Peyer's patch (tissue), 4 donors: Measurements from ENCODE around the gene ZBTB42. TPM values are rescaled to one million over a fixed set of nuclear protein-coding genes. Genes with fewer than 3 reads are reported as not detected.

Experiments used
- DNase-seq, 3 donors: peaks; one replicate each; pipeline ENCODE4 v3.0.0-alpha.2; 2017 to 2019
- H3K27ac ChIP-seq, 4 donors: fragments of 200-600 bp; sonication (generic); one replicate each; pipeline ENCODE4 v1.5.1; 2016 to 2019
- H3K27me3 ChIP-seq, 2 donors: fragments of 200-600 bp; sonication (generic); one replicate each; pipeline ENCODE4 v1.5.1; 2019
- H3K36me3 ChIP-seq, 3 donors: fragments of 200-600 bp; sonication (generic); one replicate each; pipeline ENCODE4 v1.5.1; 2016 to 2019
- H3K4me1 ChIP-seq, 4 donors: fragments of 200-600 bp; sonication (generic); one replicate each; pipeline ENCODE4 v1.5.1; 2016 to 2019
- H3K4me3 ChIP-seq, 4 donors: fragments of 200-600 bp; sonication (generic); 1 replicate in 3 of 4; 2 replicates in 1 of 4; pipeline ENCODE4 v1.5.1; 2016 to 2019; ENCODE audit warnings: mild to moderate bottlenecking in 1 of 4
- H3K9me3 ChIP-seq, 4 donors: fragments of 200-600 bp; sonication (generic); one replicate each; pipeline ENCODE4 v1.5.1; 2016 to 2019; ENCODE audit warnings: mild to moderate bottlenecking in 1 of 4
- CTCF ChIP-seq, 6 experiments: fragments of 450-650 bp in 4 of 6; fragments of 200-600 bp in 2 of 6; sonication (generic) in 1 of 6; IDR thresholded peaks; one replicate each; pipeline ENCODE4 v1.5.1; 2017 to 2019; ENCODE audit warnings: antibody characterized with exemption in 6 of 6, mild to moderate bottlenecking in 3 of 6, moderate library complexity in 1 of 6
- POLR2A ChIP-seq, 2 donors: fragments of 450-650 bp; IDR thresholded peaks; one replicate each; pipeline ENCODE4 v1.5.1; 2017; ENCODE audit warnings: antibody characterized with exemption in 2 of 2, mild to moderate bottlenecking in 2 of 2, moderate library complexity in 2 of 2
- total RNA-seq, 4 donors: library from RNA; depleted of rRNA; stranded (reverse); fragments of >200 nt; gene quantifications; one replicate each; pipeline ENCODE4 v1.1.0, GENCODE V29; 2016

ZBTB42 gene
- total RNA-seq, 4 donors from 2014 or later, result 2.5 to 14.7 (median 10.9) TPM

GRCh38 chr14:104766863-104767633 lies 33.9 kb upstream of the ZBTB42 start:
- no peaks in the 10 kb centered on the region for H3K9me3 ChIP-seq
- H3K27ac ChIP-seq, result no peak overlapping the region
- no peak for TF ChIP-seq CTCF (IDR thresholded peaks at IDR 0.05)
- no peak for TF ChIP-seq POLR2A (IDR thresholded peaks at IDR 0.05)
- peaks cover 0 to 10% (median 2%) of the 10 kb centered on the region in 4 donors for H3K4me1 ChIP-seq
- no peak overlapping the region for H3K4me3 ChIP-seq
- H3K36me3 ChIP-seq, result peaks cover 0 to 22% (median 0%) of the 10 kb centered on the region in 3 donors
- no peak for DNase-seq
- H3K27me3 ChIP-seq, result no peaks in the 10 kb centered on the region

DNA sequence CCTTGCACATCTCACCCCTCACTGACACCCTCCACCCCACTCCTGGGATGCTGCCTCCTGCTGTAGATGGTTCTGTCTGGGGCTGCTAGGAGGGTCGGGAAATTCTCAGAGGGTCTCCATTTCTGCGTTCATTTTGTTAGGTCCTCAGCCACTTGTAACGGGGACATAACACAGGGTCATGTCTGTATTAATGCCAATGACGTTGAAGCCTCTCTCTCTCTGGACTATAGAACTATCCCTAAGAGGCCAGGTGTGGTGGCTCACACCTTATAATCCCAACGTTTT lies 33.3 kb upstream of the ZBTB42 start:
- no peak overlapping the region for H3K4me3 ChIP-seq
- H3K27me3 ChIP-seq, result no peaks in the 10 kb centered on the region
- TF ChIP-seq POLR2A (IDR thresholded peaks at IDR 0.05) (no peak), CTCF (IDR thresholded peaks at IDR 0.05) (no peak)
- H3K27ac ChIP-seq, result no peak overlapping the region
- no peaks in the 10 kb centered on the region for H3K9me3 ChIP-seq
- peaks cover 0 to 10% (median 2%) of the 10 kb centered on the region in 4 donors for H3K4me1 ChIP-seq
- DNase-seq, result no peak
- peaks cover 0 to 26% (median 0%) of the 10 kb centered on the region in 3 donors for H3K36me3 ChIP-seq

DNA sequence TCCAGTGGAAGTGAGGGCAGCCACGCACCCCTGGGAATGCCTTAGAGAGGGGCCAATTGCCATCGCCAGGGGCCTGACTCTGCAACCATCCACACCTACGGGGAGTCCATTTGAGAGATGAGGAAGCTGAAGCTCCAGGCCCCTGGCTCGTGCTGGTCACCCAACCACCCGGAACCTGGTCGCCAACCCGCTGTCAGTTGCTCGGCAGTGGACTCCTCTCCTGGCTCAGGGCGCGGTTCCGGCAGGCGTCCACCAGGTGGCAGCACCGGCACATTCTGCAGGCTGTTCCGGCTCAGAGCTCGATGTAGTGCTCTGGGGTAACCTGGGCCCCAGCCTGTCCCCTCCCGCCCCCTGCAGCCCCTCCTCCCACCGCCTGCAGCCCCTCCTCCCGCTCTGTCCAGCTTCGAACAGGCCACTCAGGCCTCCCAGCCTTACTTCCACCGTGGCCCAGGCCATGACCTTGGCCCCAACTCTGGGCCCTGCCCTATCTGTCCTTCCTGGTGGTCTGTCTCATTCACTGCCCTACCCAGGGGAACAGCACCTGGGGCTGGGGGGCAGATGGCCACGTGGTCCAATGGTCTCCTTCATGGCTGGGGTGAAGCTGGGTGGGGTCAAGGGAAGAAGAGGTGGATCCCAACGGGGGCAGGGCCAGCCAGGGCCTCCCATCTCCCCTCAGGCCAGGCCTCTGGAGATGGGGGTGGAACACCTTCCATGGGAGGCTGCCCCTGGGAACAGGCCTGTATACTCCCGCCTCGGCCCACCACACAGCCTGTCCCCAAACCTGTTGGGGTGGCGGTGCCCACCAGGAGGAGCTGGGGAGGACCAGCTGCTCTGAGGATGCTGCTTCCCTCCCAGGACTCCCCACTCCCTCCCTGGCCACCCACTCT lies 32.2 kb upstream of the ZBTB42 start:
- peaks cover 0 to 37% (median 0%) of the 10 kb centered on the region in 3 donors for H3K36me3 ChIP-seq
- H3K4me1 ChIP-seq, result peaks cover 0 to 10% (median 2%) of the 10 kb centered on the region in 4 donors
- H3K27ac ChIP-seq, result peak overlapping the region in 2 of 4 donors; percentile 12 to 31
- DNase-seq, result peak; percentile 89 to 96 (median 94)
- no peaks in the 10 kb centered on the region for H3K9me3 ChIP-seq
- TF ChIP-seq CTCF (IDR thresholded peaks at IDR 0.05), result peak; percentile 88 to 98 (median 91)
- no peak for TF ChIP-seq POLR2A (IDR thresholded peaks at IDR 0.05)
- H3K4me3 ChIP-seq, result no peak overlapping the region
- no peaks in the 10 kb centered on the region for H3K27me3 ChIP-seq

DNA sequence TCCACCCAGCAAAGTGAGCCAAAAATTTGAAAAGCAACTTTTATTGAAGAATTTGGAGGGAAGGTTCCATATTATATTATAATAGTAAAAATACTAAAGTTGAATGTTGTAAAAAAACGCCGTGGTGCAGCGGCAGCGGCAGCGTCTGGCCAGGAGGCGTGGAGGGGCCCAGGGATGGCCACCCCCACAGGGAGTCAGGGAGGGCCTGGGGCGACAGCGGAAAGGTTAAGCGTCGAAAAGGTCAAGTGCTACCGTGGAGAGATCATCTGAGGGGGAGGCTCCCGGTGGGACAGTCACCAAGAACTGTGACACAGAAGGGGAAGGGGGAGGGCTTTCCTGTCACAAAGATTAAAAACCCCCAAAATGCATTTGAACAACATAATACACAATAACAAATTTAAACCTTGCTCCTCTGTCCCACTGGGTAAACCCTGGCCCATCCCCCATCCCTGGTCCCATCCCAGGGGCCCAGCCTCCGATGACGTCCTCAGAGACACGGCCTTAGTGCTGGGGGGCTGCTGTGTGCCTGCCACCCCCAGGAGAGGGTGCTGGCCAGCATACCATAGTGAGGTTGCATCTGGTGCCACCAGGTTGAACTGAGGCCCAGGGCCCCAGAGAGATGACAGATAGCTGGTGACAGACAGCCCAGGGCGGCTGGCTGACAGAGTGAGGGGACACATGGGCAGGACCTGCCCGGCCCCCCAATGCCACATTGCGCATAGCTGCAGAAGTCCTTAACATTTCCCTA lies 31.4 kb upstream of the ZBTB42 start:
- H3K36me3 ChIP-seq, result peaks cover 0 to 42% (median 0%) of the 10 kb centered on the region in 3 donors
- no peaks in the 10 kb centered on the region for H3K27me3 ChIP-seq
- DNase-seq, result no peak
- H3K9me3 ChIP-seq, result no peaks in the 10 kb centered on the region
- TF ChIP-seq CTCF (IDR thresholded peaks at IDR 0.05) (no peak), POLR2A (IDR thresholded peaks at IDR 0.05) (no peak)
- no peak overlapping the region for H3K27ac ChIP-seq
- H3K4me3 ChIP-seq, result no peak overlapping the region
- peaks cover 0 to 10% (median 2%) of the 10 kb centered on the region in 4 donors for H3K4me1 ChIP-seq

DNA sequence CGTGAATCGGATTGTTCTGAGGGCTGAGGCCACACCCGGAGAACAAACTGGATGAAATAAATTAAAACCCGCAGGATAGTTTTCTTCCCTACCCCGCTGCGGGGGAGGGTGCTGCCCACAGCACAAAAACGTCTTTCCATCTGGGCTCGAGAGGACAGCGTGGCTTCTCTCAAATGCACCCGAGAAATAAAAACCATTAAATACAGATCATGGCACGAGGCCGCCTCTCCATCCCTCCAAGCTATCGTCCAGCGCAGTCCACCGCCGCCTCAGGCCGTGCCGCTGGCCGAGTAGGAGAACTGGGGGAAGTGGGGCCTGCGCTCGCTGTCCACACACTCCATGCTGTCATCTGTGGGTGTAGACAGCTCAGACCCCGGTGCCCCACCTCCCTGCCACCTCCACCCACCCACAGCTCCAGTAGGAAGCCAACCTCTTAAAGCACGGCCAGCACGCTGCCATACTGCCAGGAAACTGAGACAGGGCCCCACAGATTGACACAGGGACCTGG lies 30.8 kb upstream of the ZBTB42 start:
- no peak for DNase-seq
- H3K36me3 ChIP-seq, result peaks cover 0 to 48% (median 0%) of the 10 kb centered on the region in 3 donors
- H3K4me1 ChIP-seq, result peaks cover 0 to 10% (median 2%) of the 10 kb centered on the region in 4 donors
- H3K4me3 ChIP-seq, result no peak overlapping the region
- no peaks in the 10 kb centered on the region for H3K27me3 ChIP-seq
- TF ChIP-seq POLR2A (IDR thresholded peaks at IDR 0.05) (no peak), CTCF (IDR thresholded peaks at IDR 0.05) (no peak)
- H3K27ac ChIP-seq, result no peak overlapping the region
- no peaks in the 10 kb centered on the region for H3K9me3 ChIP-seq
